OCI-LY3 (cell line): ENCODE measurements around the gene ZC3H4.

Experiments used
- H2AFZ ChIP-seq: fragments of 200-600, 300-600 bp; shearing (Covaris generic); 2 replicates; pipeline ENCODE4 v1.6.0; 2014; ENCODE audit warnings: antibody characterized with exemption, low read depth, low read length
- H3K27ac ChIP-seq: fragments of 200-600, 300-600 bp; sonication (generic); 2 replicates; pipeline ENCODE4 v1.5.1; 2014; ENCODE audit warnings: mild to moderate bottlenecking, low read length, moderate library complexity, mixed read lengths
- H3K27me3 ChIP-seq: fragments of 200-600, 300-600 bp; sonication (generic); 2 replicates; pipeline ENCODE4 v1.6.1; 2014; ENCODE audit warnings: low read depth, low read length, mixed read lengths
- H3K36me3 ChIP-seq: fragments of 200-600, 300-600 bp; sonication (generic); replicated peaks from 2 replicates; pipeline ENCODE3; 2014; ENCODE audit warnings: low read depth, low read length, mixed read lengths
- H3K4me1 ChIP-seq: fragments of 300-600, 200-600 bp; sonication (generic); 2 replicates; pipeline ENCODE4 v1.6.1; 2014; ENCODE audit warnings: low read length, mixed read lengths
- H3K4me2 ChIP-seq: fragments of 200-600, 300-600 bp; sonication (generic); 2 replicates; pipeline ENCODE4 v1.6.1; 2014; ENCODE audit warnings: low read length, mixed read lengths
- H3K4me3 ChIP-seq: fragments of 300-600, 200-600 bp; sonication (generic); 2 replicates; pipeline ENCODE4 v1.5.1; 2014; ENCODE audit warnings: antibody characterized with exemption, mild to moderate bottlenecking, low read length, moderate library complexity
- H3K79me2 ChIP-seq: fragments of 300-600, 200-600 bp; shearing (Covaris generic); 2 replicates; pipeline ENCODE4 v1.6.1; 2014; ENCODE audit warnings: mild to moderate bottlenecking, low read length, mixed read lengths
- H3K9ac ChIP-seq: fragments of 300-600, 200-600 bp; shearing (Covaris generic); 2 replicates; pipeline ENCODE4 v1.6.0; 2014; ENCODE audit warnings: mild to moderate bottlenecking, low read length, moderate library complexity
- H3K9me3 ChIP-seq: fragments of 200-600, 300-600 bp; shearing (Covaris generic); 2 replicates; pipeline ENCODE4 v1.6.1; 2014; ENCODE audit warnings: low read length, mixed read lengths; ENCODE audit not compliant: insufficient read depth
- H4K20me1 ChIP-seq: fragments of 200-600, 300-600 bp; sonication (generic); 2 replicates; pipeline ENCODE4 v1.6.1; 2016; ENCODE audit warnings: low read length, mixed read lengths; ENCODE audit not compliant: insufficient read depth
- EZH2phosphoT487 ChIP-seq: fragments of 200-600 bp; shearing (Covaris generic); IDR thresholded peaks from 2 replicates; pipeline ENCODE4 v1.6.1; 2018; ENCODE audit warnings: antibody characterized with exemption, mixed run types, low read depth
- TF ChIP-seq, protein P1 (sequence below): fragments of 200-600, 300-600 bp; sonication (generic); IDR thresholded peaks from 2 replicates; pipeline ENCODE4 v1.5.1; 2014; ENCODE audit warnings: antibody characterized with exemption, low read length, low read depth

Gene ZC3H4

DNA sequence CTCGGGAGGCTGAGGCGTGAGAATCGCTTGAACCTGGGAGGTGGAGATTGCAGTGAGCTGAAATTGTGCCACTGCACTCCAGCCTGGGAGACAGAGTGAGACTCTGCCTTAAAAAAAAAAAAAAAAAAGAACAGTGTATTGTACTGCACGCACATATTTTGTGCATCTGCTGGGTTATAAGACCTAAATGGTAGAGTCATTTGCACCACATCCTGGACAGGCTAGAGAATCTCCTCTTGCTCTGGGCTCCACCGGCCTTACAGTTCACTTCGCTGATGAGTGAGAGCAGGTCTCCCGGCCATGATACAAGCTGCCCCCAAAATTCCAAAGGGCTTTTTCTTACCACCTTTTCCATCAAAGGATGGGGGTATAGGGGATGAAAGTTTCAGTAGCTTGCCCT lies 9.8 kb upstream of the ZC3H4 start:
- Histone ChIP-seq H3K4me3 (no peak overlapping the region), H3K4me2 (no peak overlapping the region), H3K4me1 (no peaks in the 10 kb centered on the region), H2AFZ (no peak overlapping the region), H3K27me3 (no peaks in the 10 kb centered on the region), H3K36me3 (no peaks in the 10 kb centered on the region), H3K9me3 (no peaks in the 10 kb centered on the region), H3K27ac (no peak overlapping the region), H3K9ac (no peak overlapping the region), H3K79me2 (no peaks in the 10 kb centered on the region), H4K20me1 (no peaks in the 10 kb centered on the region)
- no peak for TF ChIP-seq EZH2phosphoT487
- TF ChIP-seq, protein P1, sequence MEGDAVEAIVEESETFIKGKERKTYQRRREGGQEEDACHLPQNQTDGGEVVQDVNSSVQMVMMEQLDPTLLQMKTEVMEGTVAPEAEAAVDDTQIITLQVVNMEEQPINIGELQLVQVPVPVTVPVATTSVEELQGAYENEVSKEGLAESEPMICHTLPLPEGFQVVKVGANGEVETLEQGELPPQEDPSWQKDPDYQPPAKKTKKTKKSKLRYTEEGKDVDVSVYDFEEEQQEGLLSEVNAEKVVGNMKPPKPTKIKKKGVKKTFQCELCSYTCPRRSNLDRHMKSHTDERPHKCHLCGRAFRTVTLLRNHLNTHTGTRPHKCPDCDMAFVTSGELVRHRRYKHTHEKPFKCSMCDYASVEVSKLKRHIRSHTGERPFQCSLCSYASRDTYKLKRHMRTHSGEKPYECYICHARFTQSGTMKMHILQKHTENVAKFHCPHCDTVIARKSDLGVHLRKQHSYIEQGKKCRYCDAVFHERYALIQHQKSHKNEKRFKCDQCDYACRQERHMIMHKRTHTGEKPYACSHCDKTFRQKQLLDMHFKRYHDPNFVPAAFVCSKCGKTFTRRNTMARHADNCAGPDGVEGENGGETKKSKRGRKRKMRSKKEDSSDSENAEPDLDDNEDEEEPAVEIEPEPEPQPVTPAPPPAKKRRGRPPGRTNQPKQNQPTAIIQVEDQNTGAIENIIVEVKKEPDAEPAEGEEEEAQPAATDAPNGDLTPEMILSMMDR = no peak

DNA sequence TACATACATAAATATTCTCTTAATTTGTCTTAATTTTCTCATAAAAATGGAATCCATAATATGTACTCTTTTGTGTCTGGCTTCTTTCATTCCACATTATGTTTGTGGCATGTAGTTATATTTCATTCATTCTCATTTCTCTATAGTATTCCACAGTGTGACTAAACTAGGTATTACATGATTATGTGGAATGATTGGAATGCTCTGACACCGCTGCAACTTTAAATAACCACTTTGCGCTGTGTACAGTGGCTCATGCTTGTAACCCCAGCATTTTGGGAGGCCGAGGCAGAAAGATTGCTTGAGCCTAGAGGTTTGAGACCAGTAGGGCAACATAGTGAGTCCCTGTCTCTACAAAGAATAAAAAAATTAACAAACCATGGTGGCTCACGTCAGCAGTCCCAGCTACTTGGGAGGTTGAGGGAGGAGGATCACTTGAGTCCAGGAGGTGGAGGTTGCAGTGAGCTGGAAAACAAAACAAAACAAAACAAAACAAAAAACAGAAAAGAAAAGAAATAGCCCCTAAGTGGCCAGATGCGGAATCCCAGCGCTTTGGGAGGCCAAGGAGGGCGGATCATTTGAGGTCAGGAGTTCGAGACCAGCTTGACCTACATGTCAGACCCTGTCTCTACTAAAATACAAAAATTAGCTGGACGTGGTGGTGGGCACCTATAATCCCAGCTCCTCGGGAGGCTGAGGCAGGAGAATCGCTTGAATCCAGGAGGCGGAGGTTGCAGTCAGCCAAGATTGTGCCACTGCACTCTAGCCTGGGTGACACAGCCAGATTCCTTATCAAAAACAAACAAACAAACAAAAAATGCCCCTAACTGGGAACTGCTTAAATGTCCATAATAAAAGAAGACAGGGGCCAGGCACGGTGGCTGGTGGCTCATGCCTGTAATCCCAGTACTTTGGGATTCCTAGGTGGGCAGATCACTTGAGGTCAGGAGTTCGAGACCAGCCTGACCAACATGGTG lies 9.1 kb upstream of the ZC3H4 start:
- Histone ChIP-seq H4K20me1 (no peaks in the 10 kb centered on the region), H3K9me3 (no peaks in the 10 kb centered on the region), H3K27ac (no peak overlapping the region), H3K4me1 (no peaks in the 10 kb centered on the region), H3K4me2 (no peak overlapping the region), H3K27me3 (no peaks in the 10 kb centered on the region), H3K4me3 (no peak overlapping the region), H3K9ac (no peak overlapping the region), H3K79me2 (no peaks in the 10 kb centered on the region), H3K36me3 (no peaks in the 10 kb centered on the region), H2AFZ (no peak overlapping the region)
- TF ChIP-seq, protein P1 = no peak
- TF ChIP-seq EZH2phosphoT487 = no peak

DNA sequence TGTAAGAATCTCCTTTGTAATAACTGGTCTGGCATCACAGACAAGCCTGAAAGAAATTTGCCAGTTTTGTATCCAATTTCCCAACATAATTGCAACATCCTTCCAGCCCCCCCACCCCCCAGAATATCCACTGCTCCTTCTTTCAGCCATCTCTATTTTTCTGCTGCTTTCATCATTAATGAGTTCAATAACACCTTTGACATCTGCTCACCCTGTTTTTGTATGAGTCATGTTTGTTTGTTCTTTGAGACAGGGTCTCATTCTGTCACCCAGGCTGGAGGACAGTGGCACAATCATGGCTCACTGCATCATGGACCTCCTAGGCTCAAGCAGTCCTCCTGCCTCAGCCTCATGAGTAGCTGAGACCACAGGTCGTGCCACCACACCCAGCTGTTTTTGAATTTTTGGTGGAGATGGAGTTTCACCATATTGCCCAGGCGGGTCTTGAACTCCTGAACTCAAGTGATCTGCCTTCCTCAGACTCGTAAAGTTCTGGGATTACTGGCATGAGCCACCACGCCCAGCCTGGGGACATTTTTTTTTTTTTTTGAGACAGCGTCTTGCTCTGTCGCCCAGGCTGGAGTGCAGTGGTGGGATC lies 7.0 kb upstream of the ZC3H4 start:
- no peaks in the 10 kb centered on the region for H3K79me2 ChIP-seq
- no peak for TF ChIP-seq EZH2phosphoT487
- TF ChIP-seq, protein P1 = no peak
- no peak overlapping the region for H2AFZ ChIP-seq
- H3K4me1 ChIP-seq = no peaks in the 10 kb centered on the region
- no peak overlapping the region for H3K4me3 ChIP-seq
- H3K27ac ChIP-seq = no peak overlapping the region
- H4K20me1 ChIP-seq = no peaks in the 10 kb centered on the region
- H3K9me3 ChIP-seq = no peaks in the 10 kb centered on the region
- no peak overlapping the region for H3K4me2 ChIP-seq
- H3K9ac ChIP-seq = no peak overlapping the region
- H3K36me3 ChIP-seq = no peaks in the 10 kb centered on the region
- H3K27me3 ChIP-seq = peaks cover 6% of the 10 kb centered on the region
